HG02588 (cell line): ENCODE measurements around the gene TTLL5.

Experiments used
- ATAC-seq: cut with Tn5 transposase; IDR thresholded peaks from one replicate; pipeline ENCODE4 v1.9.1; 2021; ENCODE audit warnings: mild to moderate bottlenecking, moderate library complexity; ENCODE audit not compliant: unreplicated experiment

The TTLL5 gene

DNA sequence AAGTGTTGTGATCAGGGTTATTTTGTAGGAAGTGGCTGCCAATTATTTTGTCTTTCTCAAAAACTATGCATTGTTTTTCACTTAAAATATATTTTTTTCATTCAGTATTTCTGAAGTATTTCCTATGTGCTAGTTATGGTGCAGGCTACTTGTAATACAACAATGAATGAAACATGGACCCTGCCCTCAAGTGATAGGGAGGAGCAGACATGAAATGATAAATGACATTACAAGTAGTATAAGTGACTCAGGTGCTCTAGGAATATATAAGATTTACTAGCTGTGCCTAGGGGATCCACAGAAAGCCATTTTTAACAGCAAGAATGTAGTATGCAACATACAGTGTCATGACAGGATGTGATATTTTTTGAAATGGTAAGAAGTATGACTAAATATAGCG lies 65.3 kb downstream of the TTLL5 start:
- no peak for ATAC-seq

DNA sequence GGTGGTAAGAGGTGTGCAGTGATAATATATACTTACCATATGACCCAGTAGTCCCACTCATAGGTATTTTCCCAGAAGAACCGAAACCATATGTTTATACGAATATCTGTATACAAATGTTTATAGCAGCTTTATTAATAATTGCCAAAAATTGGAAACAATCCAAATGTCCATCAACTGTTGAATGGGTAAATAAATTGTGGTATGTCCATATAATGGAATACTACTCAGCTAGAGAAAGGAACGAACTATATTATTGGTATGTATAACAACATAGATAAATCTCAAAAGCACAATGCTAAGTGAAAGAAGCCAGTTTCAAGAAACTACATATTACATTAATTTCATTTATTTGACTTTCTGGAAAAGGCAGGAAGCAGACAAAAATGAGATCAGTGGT lies 66.1 kb downstream of the TTLL5 start:
- ATAC-seq = no peak

DNA sequence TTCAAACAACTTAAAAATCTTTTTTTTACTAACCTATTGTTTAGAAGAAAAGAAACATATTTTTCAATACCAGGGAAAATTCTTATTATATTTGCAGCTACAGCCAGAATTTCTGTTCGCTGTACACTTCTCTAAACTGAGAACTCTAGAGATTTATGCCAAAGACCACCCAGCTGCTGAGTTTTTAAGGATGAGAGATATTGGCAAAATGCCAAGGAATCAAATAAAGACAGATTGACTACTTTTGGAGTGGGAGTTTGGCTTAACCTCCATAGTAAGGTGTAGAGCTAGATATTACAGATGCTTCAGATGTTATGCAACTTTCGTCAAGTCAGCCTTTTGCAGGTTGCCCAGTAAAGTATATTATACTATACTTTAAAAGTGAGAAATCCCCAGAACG lies 71.8 kb downstream of the TTLL5 start:
- ATAC-seq = no peak

DNA sequence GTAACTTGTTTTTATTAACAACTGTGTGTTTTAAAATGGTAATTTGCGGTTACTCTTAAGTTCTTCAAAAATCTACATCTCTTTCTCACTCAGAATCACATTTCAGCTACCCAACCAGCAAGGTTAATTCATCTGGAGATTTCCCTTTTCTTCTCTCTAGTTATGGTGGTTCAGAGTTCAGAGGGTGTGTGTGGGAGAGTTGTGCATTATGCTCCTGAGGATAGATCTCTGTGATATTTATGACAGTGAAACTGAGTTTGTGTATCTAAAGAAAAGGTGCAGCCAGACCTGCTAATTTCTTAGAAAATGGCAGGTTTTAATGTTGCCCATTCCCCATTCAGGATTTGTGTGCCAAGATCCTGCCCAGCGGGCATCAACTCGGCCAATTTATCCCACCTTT lies 73.8 kb downstream of the TTLL5 start:
- ATAC-seq = no peak

DNA sequence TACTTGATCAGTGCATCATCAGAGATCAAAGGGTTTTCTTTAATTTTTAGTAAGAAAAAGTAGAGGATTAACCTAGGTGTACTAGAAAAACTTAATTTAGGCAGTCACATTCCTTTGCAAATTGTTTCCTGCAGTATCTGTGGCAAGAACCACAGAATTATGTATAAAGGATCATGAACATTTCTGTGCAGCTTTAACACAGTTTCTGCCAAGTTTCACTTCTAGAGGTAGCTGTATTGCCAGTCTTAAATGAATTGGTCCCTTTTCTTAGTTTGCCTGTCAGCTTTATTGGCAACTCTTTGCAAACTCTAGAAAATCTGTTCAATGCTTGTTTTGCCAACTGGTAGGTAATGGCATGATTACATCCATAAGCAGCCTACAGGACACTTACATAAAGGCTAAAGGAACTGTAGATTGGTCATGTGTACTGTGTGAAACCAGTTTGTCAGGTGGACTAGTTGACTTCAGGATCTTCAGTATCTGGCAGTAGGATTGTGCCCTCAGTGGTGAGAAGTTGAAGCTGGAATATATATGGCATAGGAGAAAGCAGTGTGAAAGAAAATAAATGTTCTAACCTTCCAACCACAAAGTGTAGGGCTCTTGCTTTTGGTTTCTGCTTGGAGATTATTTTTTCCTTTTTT lies 75.9 kb downstream of the TTLL5 start:
- no peak for ATAC-seq

DNA sequence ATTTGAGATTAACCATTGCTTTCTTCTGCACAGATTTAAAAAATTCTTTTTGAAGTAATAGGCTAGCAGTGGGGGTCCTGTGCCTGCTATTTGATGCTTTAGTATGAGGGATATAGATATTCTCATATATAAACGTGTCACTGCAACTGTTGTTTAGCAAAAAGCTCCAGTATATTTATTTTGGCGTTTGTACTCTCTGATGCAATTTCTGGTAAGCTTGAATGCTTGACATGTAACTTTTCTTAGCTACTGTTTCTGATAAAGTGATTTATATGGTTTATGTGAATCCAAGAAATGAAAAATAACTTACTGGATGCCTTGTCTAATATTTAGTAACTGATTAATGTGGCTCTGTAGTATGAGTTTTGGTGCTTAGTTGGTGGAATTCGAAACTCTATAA lies 77.1 kb downstream of the TTLL5 start:
- no peak for ATAC-seq

DNA sequence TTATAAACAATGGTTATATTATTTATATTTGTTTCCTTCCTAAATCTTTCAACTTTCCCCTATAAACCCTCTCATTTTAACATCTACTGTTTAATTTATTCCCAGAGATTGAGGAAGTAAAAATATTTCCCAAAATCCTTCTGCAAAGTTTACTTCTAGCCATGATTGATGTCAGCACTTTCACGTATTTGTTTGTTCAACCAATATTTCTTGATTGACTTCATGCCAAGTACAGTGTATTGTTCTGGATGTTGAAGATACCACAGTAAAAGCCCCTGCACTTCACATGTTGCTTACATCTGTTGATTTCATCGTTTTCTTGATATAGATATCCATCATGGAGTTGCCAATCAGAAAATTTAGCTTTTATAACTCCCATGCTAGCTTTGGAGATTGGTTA lies 81.8 kb downstream of the TTLL5 start:
- ATAC-seq = no peak

DNA sequence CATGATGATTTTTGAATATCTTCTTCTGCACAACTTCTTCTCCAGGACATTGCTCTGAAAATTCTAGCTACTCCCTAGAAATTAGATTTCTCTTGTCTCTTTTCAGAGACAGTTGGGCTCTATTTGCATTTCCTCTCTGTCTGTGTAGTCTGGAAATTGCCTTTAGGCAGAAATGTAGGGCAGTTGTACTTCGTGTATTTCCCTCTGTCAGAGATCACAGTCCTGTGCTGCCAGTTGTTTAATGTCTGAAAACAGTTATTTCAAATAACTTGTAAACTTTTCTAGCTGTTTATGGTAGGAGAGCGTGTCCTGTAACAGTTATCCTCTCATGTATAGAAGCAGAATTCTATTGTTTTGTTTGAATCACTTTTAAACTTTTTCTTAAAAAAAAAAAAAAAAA lies 86.9 kb downstream of the TTLL5 start:
- ATAC-seq = no peak

DNA sequence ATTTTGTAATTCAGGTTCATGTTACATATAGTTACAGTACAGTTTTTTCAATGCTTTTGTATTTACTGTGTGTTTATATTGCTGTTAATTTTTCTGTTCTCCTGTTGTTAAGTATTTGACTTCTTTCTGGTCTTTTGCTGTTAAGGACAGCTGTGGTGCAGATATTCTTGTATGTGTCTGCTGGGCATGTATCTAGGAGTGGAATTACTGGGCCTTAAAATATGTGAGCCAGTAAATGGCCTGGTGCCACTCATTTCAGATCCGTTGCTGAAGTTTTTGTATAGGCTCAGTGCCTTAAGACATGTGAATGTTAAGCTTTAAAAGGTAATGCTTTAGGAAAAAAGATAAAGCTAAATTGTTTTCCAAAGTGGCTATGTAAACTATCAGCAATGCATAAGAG lies 87.3 kb downstream of the TTLL5 start:
- no peak for ATAC-seq

DNA sequence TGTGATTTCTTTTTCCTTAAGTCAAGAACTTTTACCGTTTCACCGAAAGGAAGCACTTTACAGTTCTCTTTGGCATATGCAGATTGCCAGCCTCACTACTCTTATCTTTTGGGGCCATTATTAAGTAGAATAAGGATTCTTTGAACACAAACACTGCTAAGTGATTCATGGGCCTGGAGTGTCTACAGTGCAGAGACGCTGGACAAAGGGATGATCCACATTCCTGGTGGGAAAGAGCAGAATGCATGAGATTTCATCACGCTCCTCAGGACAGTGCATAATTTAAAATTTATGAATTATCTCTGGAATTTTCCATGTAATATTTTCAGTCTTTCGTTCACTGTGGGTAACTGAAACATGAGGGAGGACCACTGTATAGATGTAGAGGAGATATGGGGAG lies 90.2 kb downstream of the TTLL5 start:
- no peak for ATAC-seq

DNA sequence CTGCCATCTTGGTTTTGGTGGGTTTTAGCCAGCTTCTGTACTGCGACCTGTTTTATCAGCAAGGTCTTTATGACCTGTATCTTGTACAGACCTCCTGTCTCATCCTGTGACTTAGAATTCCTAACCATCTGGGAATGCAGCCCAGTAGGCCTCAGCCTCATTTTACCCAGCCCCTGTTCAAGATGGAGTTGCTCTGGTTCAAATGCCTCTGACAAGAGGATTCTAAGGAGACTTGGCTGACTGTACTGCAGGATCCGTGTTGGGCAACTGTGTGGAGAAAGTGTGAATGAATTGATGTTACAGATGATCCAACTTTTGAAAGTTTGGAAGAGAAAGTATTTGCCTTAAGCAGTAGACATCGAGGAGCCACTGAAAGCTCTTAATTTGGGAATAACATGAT lies 91.0 kb downstream of the TTLL5 start:
- ATAC-seq = no peak

DNA sequence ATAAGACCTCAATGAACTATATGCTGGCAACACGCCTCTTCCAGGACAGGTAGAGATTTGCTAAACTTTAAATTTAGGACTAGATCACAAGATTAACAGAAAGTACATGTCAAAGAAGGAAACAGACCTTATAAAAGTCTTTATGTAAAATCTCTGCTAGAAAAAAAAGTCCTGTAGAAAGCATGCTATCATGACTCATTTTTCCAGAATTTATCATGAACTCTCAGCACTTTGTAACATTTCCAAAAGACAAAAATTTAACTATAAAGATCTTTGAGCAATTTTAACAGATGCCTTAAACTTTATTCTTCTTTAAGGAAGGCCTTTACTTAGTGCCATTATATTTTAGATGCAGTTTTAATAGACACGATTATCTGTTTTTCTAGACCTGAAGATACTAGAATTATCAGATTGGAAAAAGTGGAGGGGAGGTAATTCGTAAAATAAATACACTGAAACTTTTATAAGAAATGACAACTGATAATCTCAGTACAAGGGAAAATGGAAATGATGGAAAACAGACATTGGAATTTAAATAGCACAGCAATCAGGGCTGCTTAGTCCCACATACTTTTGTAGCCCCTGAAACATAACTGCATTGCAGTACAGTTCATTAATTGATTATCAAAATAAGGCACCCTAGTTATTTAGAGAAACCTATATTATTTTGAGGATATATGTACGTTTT lies 92.0 kb downstream of the TTLL5 start:
- ATAC-seq = no peak

DNA sequence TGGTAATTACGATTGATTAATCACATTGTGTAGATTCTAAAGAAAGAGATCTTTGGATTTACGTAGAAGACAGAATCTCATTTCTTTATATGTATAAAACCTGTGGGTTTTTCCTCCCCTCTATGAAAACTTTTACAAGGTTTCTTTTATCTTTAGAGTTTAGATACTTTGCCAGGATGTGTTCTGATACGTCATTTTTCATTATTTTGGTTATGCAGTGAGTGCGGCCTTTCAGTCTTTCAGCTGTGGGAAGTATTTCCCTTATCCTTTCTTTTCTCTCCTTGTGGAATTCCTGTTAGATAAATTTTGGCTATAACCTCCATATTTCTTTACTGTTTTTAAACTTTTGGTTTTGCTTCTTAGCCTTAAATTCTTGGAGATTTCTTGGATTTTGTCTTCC lies 92.7 kb downstream of the TTLL5 start:
- no peak for ATAC-seq

DNA sequence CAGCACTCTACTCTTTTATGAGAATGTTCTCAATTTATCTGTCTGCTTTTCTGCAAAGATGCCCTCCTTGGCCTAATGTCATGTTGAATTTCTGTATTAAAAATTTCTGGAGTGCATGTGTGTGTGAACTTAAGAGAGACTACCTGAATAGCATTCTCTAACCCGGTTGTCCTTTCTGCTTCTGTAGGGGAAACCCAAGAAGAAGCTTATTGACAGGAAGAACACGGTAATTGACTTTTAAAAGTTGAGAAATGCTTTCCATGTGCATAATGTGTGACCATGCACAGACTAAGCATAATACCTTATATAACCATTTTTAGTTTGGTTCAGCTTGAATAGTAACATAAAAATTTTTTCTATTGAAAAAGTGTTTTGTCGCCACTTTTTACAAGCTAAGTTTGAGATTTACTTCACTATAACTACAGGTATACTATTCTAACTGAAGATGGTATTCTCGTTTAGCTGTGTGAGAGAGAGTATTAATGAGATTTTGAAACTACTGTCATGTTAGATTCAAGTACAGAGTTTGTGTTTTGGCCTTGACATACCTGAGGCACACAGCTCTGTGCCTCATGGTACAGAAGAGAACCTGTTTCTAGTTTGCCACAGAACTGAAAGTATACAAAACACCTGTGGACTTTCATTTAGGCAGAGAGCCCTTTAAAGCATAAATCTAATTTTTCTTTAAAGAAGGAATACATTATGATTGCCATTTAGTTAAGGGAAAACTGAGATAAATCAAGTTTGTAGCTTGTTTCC lies 96.8 kb downstream of the TTLL5 start:
- no peak for ATAC-seq

DNA sequence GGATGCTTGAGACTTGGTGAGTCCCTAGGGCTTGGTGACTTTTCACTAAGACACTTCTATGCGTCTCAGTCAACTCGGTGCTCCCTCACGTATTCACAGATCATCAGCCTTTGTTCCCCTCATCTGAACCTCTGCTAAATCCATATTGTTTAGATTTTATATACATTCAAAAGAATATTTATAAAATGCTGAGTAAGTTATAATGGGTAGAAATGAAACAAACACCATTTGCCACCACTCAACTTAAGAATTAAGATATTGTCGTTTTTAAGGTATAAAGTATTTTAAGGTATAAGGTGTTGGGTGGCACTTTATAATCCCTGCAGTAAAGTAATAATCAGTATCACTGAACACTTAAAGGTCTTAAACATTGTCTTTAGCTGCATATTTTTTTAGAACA lies 103.0 kb downstream of the TTLL5 start:
- ATAC-seq = no peak

DNA sequence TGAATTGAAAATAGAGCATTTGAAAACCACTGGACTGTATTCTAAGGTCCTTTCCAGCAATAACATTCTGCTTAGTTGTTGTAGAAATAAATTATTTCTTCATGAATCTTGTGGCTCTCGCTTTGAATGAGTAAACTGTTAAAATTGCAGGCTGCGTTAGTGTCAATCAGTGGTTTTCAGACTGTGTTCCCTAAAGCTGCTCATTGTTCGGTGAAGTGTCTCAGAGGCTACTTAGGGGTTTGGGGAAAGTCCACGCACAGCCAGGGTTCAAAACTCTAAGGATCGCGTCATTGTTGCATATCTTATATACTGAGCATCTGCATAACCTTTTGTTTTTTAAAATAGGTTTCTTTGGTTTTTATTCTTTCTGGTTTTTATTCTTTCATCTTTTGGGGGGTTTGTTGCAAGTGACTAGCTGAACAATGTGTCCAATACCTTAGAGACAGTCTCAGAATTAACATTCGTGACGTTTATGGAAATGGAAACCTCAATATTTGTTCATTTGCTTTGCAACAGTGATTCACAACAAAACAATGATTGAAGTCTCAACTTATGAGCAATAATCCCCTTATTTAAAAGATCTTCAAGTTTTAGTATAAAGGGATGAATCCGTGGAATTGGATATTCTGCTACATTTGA lies 108.1 kb downstream of the TTLL5 start:
- no peak for ATAC-seq

DNA sequence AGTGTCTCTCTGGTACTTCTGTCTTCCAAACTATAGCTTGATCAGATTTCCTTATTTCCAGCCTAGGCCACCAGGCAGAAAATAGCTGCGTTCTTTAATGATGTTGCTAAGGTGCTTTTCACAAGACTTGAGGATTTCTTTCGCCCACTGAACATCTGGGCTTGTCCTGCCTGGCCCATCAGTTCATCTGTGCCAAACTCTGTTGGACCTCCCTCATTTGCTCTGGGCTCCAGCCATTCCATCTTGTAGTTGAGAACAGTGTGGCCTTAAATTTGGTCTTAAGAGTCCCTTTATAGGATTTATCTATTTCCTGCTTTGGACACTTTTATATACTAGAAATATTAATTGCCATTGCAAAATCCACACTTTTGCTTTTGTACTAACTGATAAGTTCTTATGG lies 109.6 kb downstream of the TTLL5 start:
- ATAC-seq = no peak

DNA sequence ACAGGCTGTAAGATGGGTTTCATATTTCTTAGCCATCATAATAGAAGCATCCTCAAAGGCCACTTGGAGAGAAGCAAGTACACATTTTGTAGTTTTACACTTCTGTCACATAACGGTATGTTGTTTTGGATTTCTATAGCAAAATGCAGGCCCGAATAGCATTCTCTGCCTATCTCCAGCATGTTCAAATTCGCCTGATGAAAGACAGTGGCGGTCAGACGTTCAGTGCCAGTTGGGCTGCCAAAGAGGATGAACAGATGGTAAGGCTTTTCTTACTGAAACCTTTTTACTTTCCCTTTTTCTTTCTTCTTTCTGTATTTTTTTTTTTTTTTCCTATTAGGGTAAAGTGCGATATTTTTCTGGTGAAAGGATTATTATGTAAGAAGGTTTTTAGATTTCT lies 110.5 kb downstream of the TTLL5 start:
- no peak for ATAC-seq

DNA sequence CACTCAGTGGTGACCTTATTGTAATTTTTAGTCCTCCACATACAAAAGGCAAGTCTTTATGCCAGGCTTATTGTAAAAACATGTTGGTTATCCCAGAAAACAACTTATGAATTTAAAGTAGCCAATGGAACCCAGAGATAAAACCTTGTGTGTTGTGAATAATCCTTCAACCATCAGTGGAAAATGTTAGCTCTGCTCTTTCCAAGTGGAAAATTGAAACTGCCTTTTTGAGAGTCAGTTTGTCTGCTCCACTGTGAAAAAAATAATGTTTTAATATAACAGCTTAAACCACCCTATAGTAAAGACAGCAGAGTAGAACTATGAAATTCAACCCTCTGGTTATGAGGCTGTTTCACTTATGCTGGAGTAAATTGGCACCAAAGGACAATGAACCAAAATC lies 112.0 kb downstream of the TTLL5 start:
- ATAC-seq = no peak

DNA sequence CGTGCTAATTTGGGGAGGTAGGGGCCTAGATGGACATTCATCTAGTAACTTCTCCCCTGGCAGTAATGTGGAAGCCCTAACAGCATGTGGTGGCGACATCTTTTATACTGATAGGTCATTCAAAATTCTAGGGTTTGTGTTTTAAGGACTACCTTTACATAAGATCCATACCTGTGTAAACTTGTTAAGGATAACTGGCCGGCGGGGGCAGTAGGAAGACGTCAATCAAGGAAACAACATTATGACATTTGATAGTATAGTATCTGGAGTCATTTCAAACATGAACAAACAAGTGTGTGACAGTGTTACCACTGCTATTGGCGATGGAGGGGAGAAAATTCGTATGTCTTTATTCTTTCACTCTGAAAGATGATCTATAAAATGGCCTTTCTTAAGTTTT lies 120.0 kb downstream of the TTLL5 start:
- ATAC-seq = no peak

DNA sequence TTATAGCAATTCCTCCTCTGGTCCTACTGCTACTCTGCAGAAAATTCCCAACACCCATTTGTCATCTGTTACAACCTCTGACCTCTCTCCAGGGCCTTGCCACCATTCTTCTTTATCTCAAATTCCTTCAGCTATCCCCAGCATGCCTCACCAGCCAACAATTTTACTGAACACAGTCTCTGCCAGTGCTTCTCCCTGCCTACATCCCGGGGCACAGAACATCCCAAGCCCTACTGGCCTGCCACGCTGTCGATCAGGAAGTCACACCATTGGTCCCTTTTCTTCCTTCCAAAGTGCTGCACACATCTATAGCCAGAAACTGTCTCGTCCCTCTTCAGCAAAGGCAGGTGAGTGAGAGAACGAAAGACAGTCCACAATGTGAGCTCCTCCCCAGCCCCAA lies 122.1 kb downstream of the TTLL5 start:
- ATAC-seq = no peak
